ENCODE data around the gene SLC39A11. TPM values are rescaled to one million over a fixed set of nuclear protein-coding genes. Genes with fewer than 3 reads are reported as not detected.
A peak's percentile ranks its signal among the peaks of the same experiment; 100 is the strongest.

The SLC39A11 gene
- total and polyA plus RNA-seq, 2 of the 13 experiments (the other 11 are each of a cell fraction or from before 2014, with no cell fraction given) = 17.2 to 31.5 TPM

- TF ChIP-seq NRL (CRISPR knock-in tag; IDR thresholded peaks at IDR 0.05; ENCODE audit: borderline replicate concordance) (peak; percentile 80; the same call in 1 of the 2 replicates), ZFP62 (CRISPR knock-in tag; IDR thresholded peaks at IDR 0.05) (no peak), RNF2 (conservative IDR thresholded peaks at IDR 0.05; ENCODE audit: low read depth) (peak; percentile 46), ZNF552 (CRISPR knock-in tag; IDR thresholded peaks at IDR 0.05; ENCODE audit: borderline replicate concordance) (no peak), HMG20B (CRISPR knock-in tag; conservative IDR thresholded peaks at IDR 0.05) (no peak), GATAD1 (CRISPR knock-in tag; IDR thresholded peaks at IDR 0.05) (no peak; the same call in 1 of the 2 replicates), TBP (CRISPR knock-in tag; IDR thresholded peaks at IDR 0.05) (no peak), YEATS2 (CRISPR knock-in tag; IDR thresholded peaks at IDR 0.05; ENCODE audit: borderline replicate concordance) (peak; percentile 32; the same call in 1 of the 2 replicates), REL (CRISPR knock-in tag; conservative IDR thresholded peaks at IDR 0.05) (0 out of 2 replicates have a peak, but pooled peaks have one; percentile 37), PAWR (CRISPR knock-in tag; IDR thresholded peaks at IDR 0.05; ENCODE audit: borderline replicate concordance) (no peak), MTA1 (CRISPR knock-in tag; IDR thresholded peaks at IDR 0.05; ENCODE audit: borderline replicate concordance) (peak; percentile 80; the same call in 1 of the 2 replicates), ARID5B (CRISPR knock-in tag; IDR thresholded peaks at IDR 0.05) (peak; percentile 92), ZNF761 (CRISPR knock-in tag; conservative IDR thresholded peaks at IDR 0.05) (peak; percentile 88; the same call in 1 of the 2 replicates), ZBTB7A (CRISPR knock-in tag; IDR thresholded peaks at IDR 0.05) (no peak), REPIN1 (CRISPR knock-in tag; IDR thresholded peaks at IDR 0.05; ENCODE audit: borderline replicate concordance, low read depth) (no peak), PLSCR1 (CRISPR knock-in tag; IDR thresholded peaks at IDR 0.05; ENCODE audit: borderline replicate concordance) (no peak), ZNF543 (CRISPR knock-in tag; IDR thresholded peaks at IDR 0.05) (0 out of 2 replicates have a peak, but pooled peaks have one; percentile 72), ZNF616 (CRISPR knock-in tag; IDR thresholded peaks at IDR 0.05; ENCODE audit: low read depth) (peak; percentile 74; the same call in 1 of the 2 replicates), ZNF577 (CRISPR knock-in tag; IDR thresholded peaks at IDR 0.05; ENCODE audit: borderline replicate concordance, low read depth) (no peak), HDAC6 (IDR thresholded peaks at IDR 0.05; ENCODE audit: low read depth, low read length) (no peak), ZNF557 (CRISPR knock-in tag; IDR thresholded peaks at IDR 0.05) (no peak), ZFP36L2 (CRISPR knock-in tag; IDR thresholded peaks at IDR 0.05) (no peak), HNRNPL (IDR thresholded peaks at IDR 0.05; ENCODE audit: low read depth, low read length) (no peak), NR2F1 (CRISPR knock-in tag; IDR thresholded peaks at IDR 0.05) (no peak)
- TF ChIP-seq, protein P1, sequence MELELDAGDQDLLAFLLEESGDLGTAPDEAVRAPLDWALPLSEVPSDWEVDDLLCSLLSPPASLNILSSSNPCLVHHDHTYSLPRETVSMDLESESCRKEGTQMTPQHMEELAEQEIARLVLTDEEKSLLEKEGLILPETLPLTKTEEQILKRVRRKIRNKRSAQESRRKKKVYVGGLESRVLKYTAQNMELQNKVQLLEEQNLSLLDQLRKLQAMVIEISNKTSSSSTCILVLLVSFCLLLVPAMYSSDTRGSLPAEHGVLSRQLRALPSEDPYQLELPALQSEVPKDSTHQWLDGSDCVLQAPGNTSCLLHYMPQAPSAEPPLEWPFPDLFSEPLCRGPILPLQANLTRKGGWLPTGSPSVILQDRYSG (CRISPR knock-in tag; IDR thresholded peaks at IDR 0.05) = 0 out of 2 replicates have a peak, but pooled peaks have one; percentile 55
Observed at GRCh38 chr17:72661116-72661944, 431.2 kb downstream of the SLC39A11 start (continued).

Data from HepG2 (cell line).